Measurements from ENCODE around the gene RAB11FIP3.

GRCh38 chr16:460787-461186, 35.3 kb downstream of the RAB11FIP3 start:
- TF ChIP-seq AFF1 (IDR thresholded peaks at IDR 0.05; ENCODE audit: low read depth in 1 of 2, partially characterized antibody in 2 of 2) (no peak), SETDB1 (IDR thresholded peaks at IDR 0.05; ENCODE audit: low read length) (no peak), POLR2A (conservative IDR thresholded peaks at IDR 0.05) (no peak), CEBPB (tag; IDR thresholded peaks at IDR 0.05) (no peak), ZNF384 (IDR thresholded peaks at IDR 0.05; ENCODE audit: low read depth, low read length) (no peak)

Data from K562 (cell line).